Colonic mucosa (tissue), 4 donors: ENCODE data around the gene BBX. TPM values are rescaled to one million over a fixed set of nuclear protein-coding genes. Genes with fewer than 3 reads are reported as not detected.

Experiments used
- DNase-seq: peaks from one replicate; pipeline ENCODE4 v3.0.0-alpha.2; 2020
- H3K27ac ChIP-seq: fragments of 200-600 bp; one replicate; pipeline ENCODE4 v1.8.0; 2021
- H3K27me3 ChIP-seq: fragments of 200-600 bp; one replicate; pipeline ENCODE4 v1.8.0; 2021
- H3K36me3 ChIP-seq: fragments of 200-600 bp; one replicate; pipeline ENCODE4 v1.8.0; 2021
- H3K4me1 ChIP-seq: fragments of 200-600 bp; one replicate; pipeline ENCODE4 v1.8.0; 2021; ENCODE audit warnings: mild to moderate bottlenecking
- H3K4me3 ChIP-seq: fragments of 200-600 bp; one replicate; pipeline ENCODE4 v1.8.0; 2021
- H3K9ac ChIP-seq, 2 donors: one replicate each; pipeline ENCODE4 v1.7.0; 2013; ENCODE audit warnings: control low read depth in 2 of 2, low read depth in 2 of 2, low read length in 2 of 2
- H3K9me3 ChIP-seq: fragments of 200-600 bp; one replicate; pipeline ENCODE4 v1.8.0; 2021
- intact Hi-C: fragments of 100-400 bp; cut with DNase I; formaldehyde crosslinking; loops from one replicate; pipeline ENCODE4 v1.14.1; 2022
- total RNA-seq, 2 donors: library from RNA; stranded (reverse); fragmentation: NEBNext Ultra II Directional in 1 of 2; extraction: Animal tissue kit (Norgen Biotek cat#: 25700) in 1 of 2; gene quantifications; one replicate each; pipeline ENCODE4 v1.2.1, GENCODE V29; 2021
- TF ChIP-seq, protein P1 (sequence below): fragments of 200-600 bp; IDR thresholded peaks from one replicate; pipeline ENCODE4 v1.8.0; 2022; ENCODE audit warnings: antibody characterized with exemption, mild to moderate bottlenecking
- donor health status: healthy.
- donor health status: DM: no; HTN: no; CAD: no.
- donor health status: DM: no; HTN: no; CAD: no.

BBX gene
- total RNA-seq, 2 donors from 2014 or later = 21.5 to 44.3 TPM

DNA sequence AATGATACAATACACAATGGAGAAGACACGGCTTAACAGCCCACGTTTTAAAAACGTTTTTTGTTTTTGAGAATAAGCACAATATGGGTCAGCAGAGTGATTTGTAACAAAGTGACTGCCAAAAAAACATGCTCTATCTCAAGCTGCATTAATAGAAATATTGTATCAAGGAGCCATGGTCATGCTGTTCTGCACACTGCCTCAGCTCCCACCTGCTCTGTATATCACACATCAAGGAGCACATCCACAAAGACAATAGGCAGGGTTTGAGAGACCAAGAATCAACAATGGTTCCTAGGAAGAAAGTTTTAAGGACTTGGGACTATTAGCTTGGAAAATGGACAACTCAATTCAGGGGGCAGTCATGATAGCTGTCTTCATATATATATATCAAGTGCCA is 6.3 kb upstream of the BBX start:
- Histone ChIP-seq H3K9ac (no peak overlapping the region), H3K27me3 (no peaks in the 10 kb centered on the region), H3K27ac (no peak overlapping the region), H3K36me3 (no peaks in the 10 kb centered on the region), H3K4me3 (no peak overlapping the region), H3K9me3 (no peaks in the 10 kb centered on the region), H3K4me1 (no peaks in the 10 kb centered on the region)
- intact Hi-C loops = no loop called here
- TF ChIP-seq, protein P1, sequence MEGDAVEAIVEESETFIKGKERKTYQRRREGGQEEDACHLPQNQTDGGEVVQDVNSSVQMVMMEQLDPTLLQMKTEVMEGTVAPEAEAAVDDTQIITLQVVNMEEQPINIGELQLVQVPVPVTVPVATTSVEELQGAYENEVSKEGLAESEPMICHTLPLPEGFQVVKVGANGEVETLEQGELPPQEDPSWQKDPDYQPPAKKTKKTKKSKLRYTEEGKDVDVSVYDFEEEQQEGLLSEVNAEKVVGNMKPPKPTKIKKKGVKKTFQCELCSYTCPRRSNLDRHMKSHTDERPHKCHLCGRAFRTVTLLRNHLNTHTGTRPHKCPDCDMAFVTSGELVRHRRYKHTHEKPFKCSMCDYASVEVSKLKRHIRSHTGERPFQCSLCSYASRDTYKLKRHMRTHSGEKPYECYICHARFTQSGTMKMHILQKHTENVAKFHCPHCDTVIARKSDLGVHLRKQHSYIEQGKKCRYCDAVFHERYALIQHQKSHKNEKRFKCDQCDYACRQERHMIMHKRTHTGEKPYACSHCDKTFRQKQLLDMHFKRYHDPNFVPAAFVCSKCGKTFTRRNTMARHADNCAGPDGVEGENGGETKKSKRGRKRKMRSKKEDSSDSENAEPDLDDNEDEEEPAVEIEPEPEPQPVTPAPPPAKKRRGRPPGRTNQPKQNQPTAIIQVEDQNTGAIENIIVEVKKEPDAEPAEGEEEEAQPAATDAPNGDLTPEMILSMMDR = no peak
- DNase-seq = no peak

- TF ChIP-seq, protein P1 = no peak
- Histone ChIP-seq H3K27me3 (no peaks in the 10 kb centered on the region), H3K36me3 (no peaks in the 10 kb centered on the region), H3K27ac (no peak overlapping the region), H3K4me3 (no peak overlapping the region), H3K9ac (no peak overlapping the region), H3K4me1 (no peaks in the 10 kb centered on the region), H3K9me3 (no peaks in the 10 kb centered on the region)
- DNase-seq = no peak
- intact Hi-C loops = loop anchor here (10.0 kb wide), 1 partner anchor 256 kb away; no protein-coding TSS in a partner anchor
Observed at GRCh38 chr3:107520535-107520934, 2.2 kb upstream of the BBX start.

- TF ChIP-seq, protein P1 = no peak
- no peak overlapping the region for H3K27ac ChIP-seq
- no peaks in the 10 kb centered on the region for H3K27me3 ChIP-seq
- H3K4me1 ChIP-seq = no peaks in the 10 kb centered on the region
- H3K36me3 ChIP-seq = no peaks in the 10 kb centered on the region
- intact Hi-C loops = loop anchor here (2.0 to 10.0 kb wide), 2 partner anchors 91 to 257 kb away; no protein-coding TSS in a partner anchor
- no peak overlapping the region for H3K4me3 ChIP-seq
- DNase-seq = no peak
- no peak overlapping the region for H3K9ac ChIP-seq
- no peaks in the 10 kb centered on the region for H3K9me3 ChIP-seq
Observed at GRCh38 chr3:107521469-107522059, 1.2 kb upstream of the BBX start.

DNA sequence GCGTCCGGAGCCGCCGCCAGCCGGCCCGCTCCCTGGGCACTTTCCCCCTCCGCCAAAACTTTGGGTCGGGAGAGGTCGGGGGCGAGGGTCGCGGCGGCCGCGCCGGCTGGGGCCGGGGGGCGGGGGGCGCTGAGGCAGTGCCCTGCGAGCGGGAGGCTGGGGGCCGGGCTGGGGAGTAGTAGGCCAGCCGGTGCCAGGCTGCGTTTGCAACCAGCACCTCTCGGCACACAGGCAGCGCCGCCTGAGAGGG is 452 bp downstream of the BBX start:
- TF ChIP-seq, protein P1 = no peak
- no peak for DNase-seq

GRCh38 chr3:107523539-107524325 is 970 bp downstream of the BBX start:
- intact Hi-C loops = loop anchor here (2.0 to 10.0 kb wide), 2 partner anchors 93 to 259 kb away; no protein-coding TSS in a partner anchor
- H3K4me1 ChIP-seq = no peaks in the 10 kb centered on the region
- peak; percentile 46 for DNase-seq

More for the DNA sequence above, 452 bp downstream of the BBX start:
- Histone ChIP-seq H3K36me3 (no peaks in the 10 kb centered on the region), H3K27me3 (no peaks in the 10 kb centered on the region), H3K9ac (peak overlapping the region; percentile 83 to 91), H3K9me3 (no peaks in the 10 kb centered on the region), H3K4me3 (peak overlapping the region; percentile 82), H3K4me1 (no peaks in the 10 kb centered on the region), H3K27ac (peak overlapping the region; percentile 95)
- intact Hi-C loops = loop anchor here (2.0 to 10.0 kb wide), 2 partner anchors 92 to 258 kb away; no protein-coding TSS in a partner anchor

More at GRCh38 chr3:107523539-107524325, 970 bp downstream of the BBX start:
- Histone ChIP-seq H3K27me3 (no peaks in the 10 kb centered on the region), H3K27ac (peak overlapping the region; percentile 95), H3K9me3 (no peaks in the 10 kb centered on the region), H3K36me3 (no peaks in the 10 kb centered on the region), H3K9ac (peak overlapping the region; percentile 83 to 91), H3K4me3 (peak overlapping the region; percentile 82)
- TF ChIP-seq, protein P1 = no peak
